ENCODE data around the gene FAM83F.

DNA sequence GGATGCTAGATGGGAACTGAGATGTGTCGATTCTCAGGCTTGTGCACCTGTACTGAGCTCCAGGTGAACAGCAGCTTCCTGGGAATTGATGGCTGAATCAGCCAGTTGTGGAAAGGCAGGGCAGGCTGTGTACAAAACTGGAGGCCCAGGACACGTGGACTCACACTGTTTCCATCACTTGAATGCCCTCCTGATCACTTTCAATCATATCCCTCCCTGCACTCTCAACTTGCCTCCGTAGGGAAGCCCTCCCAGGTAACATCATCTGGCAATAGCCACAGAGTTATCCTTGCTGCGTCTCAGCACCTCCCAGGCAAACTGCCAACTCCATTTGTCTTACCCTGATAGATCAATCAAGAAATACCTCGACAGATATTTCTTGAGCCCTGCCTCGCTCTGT is 10.1 kb downstream of the FAM83F start:
- TF ChIP-seq, protein P1, sequence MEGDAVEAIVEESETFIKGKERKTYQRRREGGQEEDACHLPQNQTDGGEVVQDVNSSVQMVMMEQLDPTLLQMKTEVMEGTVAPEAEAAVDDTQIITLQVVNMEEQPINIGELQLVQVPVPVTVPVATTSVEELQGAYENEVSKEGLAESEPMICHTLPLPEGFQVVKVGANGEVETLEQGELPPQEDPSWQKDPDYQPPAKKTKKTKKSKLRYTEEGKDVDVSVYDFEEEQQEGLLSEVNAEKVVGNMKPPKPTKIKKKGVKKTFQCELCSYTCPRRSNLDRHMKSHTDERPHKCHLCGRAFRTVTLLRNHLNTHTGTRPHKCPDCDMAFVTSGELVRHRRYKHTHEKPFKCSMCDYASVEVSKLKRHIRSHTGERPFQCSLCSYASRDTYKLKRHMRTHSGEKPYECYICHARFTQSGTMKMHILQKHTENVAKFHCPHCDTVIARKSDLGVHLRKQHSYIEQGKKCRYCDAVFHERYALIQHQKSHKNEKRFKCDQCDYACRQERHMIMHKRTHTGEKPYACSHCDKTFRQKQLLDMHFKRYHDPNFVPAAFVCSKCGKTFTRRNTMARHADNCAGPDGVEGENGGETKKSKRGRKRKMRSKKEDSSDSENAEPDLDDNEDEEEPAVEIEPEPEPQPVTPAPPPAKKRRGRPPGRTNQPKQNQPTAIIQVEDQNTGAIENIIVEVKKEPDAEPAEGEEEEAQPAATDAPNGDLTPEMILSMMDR (IDR thresholded peaks at IDR 0.05 in 2 of 3, conservative IDR thresholded peaks at IDR 0.05 in 1 of 3; ENCODE audit: control insufficient read depth in 2 of 3, extremely low read depth in 1 of 3, insufficient read depth in 1 of 3, low read depth in 3 of 3, low read length in 3 of 3): no peak
- TF ChIP-seq TAF1 (IDR thresholded peaks at IDR 0.05; ENCODE audit: borderline replicate concordance, low read depth, low read length) (no peak), POLR2A (IDR thresholded peaks at IDR 0.05; ENCODE audit: low read depth, low read length) (no peak), SMC3 (IDR thresholded peaks at IDR 0.05; ENCODE audit: borderline replicate concordance, low read length) (no peak), ZSCAN29 (IDR thresholded peaks at IDR 0.05) (no peak), KDM1A (IDR thresholded peaks at IDR 0.05; ENCODE audit: borderline replicate concordance) (no peak)
- TF ChIP-seq, protein P2, sequence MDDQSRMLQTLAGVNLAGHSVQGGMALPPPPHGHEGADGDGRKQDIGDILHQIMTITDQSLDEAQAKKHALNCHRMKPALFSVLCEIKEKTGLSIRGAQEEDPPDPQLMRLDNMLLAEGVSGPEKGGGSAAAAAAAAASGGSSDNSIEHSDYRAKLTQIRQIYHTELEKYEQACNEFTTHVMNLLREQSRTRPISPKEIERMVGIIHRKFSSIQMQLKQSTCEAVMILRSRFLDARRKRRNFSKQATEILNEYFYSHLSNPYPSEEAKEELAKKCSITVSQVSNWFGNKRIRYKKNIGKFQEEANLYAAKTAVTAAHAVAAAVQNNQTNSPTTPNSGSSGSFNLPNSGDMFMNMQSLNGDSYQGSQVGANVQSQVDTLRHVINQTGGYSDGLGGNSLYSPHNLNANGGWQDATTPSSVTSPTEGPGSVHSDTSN (IDR thresholded peaks at IDR 0.05; ENCODE audit: insufficient replicate concordance, low read depth, low read length): no peak
- TF ChIP-seq, protein P3, sequence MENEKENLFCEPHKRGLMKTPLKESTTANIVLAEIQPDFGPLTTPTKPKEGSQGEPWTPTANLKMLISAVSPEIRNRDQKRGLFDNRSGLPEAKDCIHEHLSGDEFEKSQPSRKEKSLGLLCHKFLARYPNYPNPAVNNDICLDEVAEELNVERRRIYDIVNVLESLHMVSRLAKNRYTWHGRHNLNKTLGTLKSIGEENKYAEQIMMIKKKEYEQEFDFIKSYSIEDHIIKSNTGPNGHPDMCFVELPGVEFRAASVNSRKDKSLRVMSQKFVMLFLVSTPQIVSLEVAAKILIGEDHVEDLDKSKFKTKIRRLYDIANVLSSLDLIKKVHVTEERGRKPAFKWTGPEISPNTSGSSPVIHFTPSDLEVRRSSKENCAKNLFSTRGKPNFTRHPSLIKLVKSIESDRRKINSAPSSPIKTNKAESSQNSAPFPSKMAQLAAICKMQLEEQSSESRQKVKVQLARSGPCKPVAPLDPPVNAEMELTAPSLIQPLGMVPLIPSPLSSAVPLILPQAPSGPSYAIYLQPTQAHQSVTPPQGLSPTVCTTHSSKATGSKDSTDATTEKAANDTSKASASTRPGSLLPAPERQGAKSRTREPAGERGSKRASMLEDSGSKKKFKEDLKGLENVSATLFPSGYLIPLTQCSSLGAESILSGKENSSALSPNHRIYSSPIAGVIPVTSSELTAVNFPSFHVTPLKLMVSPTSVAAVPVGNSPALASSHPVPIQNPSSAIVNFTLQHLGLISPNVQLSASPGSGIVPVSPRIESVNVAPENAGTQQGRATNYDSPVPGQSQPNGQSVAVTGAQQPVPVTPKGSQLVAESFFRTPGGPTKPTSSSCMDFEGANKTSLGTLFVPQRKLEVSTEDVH (IDR thresholded peaks at IDR 0.05; ENCODE audit: low read depth, partially characterized antibody): no peak

All from GM12878 (cell line).